Panc1 (cell line): ENCODE data around the gene ZNF695. TPM values are rescaled to one million over a fixed set of nuclear protein-coding genes. Genes with fewer than 3 reads are reported as not detected.

Source experiments
- ATAC-seq: fragments of 200-7000 bp; cut with Tn5 transposase; 2 replicates; pipeline ENCODE4 v1.9.1; 2020; ENCODE audit warnings: mild to moderate bottlenecking, moderate library complexity
- Bru-seq: library from RNA; stranded (reverse); fragments of 400-500 nt; gene quantifications from one replicate; lab custom pipeline; 2021; lab: Mats Ljungman, UMichigan
- BruChase-seq, 2 experiments: library from RNA; stranded (reverse); fragments of 400-500 nt; gene quantifications; one replicate each; lab custom pipeline; 2021; lab: Mats Ljungman, UMichigan
- BruUV-seq: library from RNA; stranded (reverse); fragments of 400-500 nt; replicated peaks from 2 replicates; lab custom pipeline; 2021; lab: Mats Ljungman, UMichigan
- CTCF ChIA-PET: fragments of 300-600 bp; sonication (Branson Sonifier 250); formaldehyde crosslinking; loops from one replicate; lab custom pipeline; 2022; ENCODE audit warnings: antibody characterized with exemption; lab: Charles Lee
- POLR2A ChIA-PET: fragments of 300-600 bp; sonication (Branson Sonifier 250); formaldehyde crosslinking; loops from one replicate; lab custom pipeline; 2022; ENCODE audit warnings: antibody characterized with exemption; lab: Charles Lee
- DNase-seq: peaks from one replicate; pipeline ENCODE4 v3.0.0-alpha.2; 2010; ENCODE audit warnings: low read depth, low spot score
- H3K27ac ChIP-seq: 2 replicates; pipeline ENCODE4 v1.5.1; 2011; ENCODE audit warnings: mild to moderate bottlenecking, low read length, inconsistent platforms
- H3K27me3 ChIP-seq: fragments of 200-500 bp; sonication (Bioruptor generic); 2 replicates; pipeline ENCODE4 v1.6.0; 2014; ENCODE audit warnings: low read length, inconsistent platforms; ENCODE audit not compliant: control insufficient read depth, insufficient read depth
- H3K36me3 ChIP-seq: fragments of 200-500 bp; sonication (Bioruptor generic); 2 replicates; pipeline ENCODE4 v1.5.1; 2014; ENCODE audit warnings: inconsistent platforms, mild to moderate bottlenecking, low read length, moderate library complexity; ENCODE audit not compliant: control insufficient read depth, insufficient read depth
- H3K4me1 ChIP-seq: 2 replicates; pipeline ENCODE4 v1.5.1; 2011; ENCODE audit warnings: inconsistent platforms, mild to moderate bottlenecking, low read length, moderate library complexity; ENCODE audit not compliant: control insufficient read depth, insufficient read depth
- H3K4me3 ChIP-seq, 2 experiments: 2 replicates each; pipeline ENCODE4 v1.5.1; 2011 to 2012; ENCODE audit warnings: low read depth in 2 of 2, low read length in 2 of 2, mild to moderate bottlenecking in 2 of 2, inconsistent platforms in 1 of 2, moderate library complexity in 1 of 2
- H3K9me3 ChIP-seq: fragments of 200-500 bp; sonication (Bioruptor generic); 2 replicates; pipeline ENCODE4 v1.5.1; 2014; ENCODE audit warnings: low read depth, mild to moderate bottlenecking, inconsistent platforms, low read length, moderate library complexity; ENCODE audit not compliant: control insufficient read depth, insufficient read depth
- CTCF ChIP-seq: fragments of 450-650 bp; IDR thresholded peaks from 2 replicates; pipeline ENCODE4 v1.5.1; 2017; ENCODE audit warnings: mild to moderate bottlenecking
- POLR2AphosphoS5 ChIP-seq: IDR thresholded peaks from 2 replicates; pipeline ENCODE4 v1.6.1; 2012; ENCODE audit warnings: mild to moderate bottlenecking, low read depth, low read length, moderate library complexity
- REST ChIP-seq, 2 experiments: IDR thresholded peaks; 2 replicates each; pipeline ENCODE4 v1.6.1; 2011 to 2012; ENCODE audit warnings: low read depth in 2 of 2, control low read depth in 1 of 2, low read length in 1 of 2, mild to moderate bottlenecking in 1 of 2, moderate library complexity in 1 of 2; ENCODE audit not compliant: insufficient read depth in 1 of 2
- SIN3A ChIP-seq: IDR thresholded peaks from 2 replicates; pipeline ENCODE4 v1.6.1; 2012; ENCODE audit warnings: low read depth, mild to moderate bottlenecking, low read length, moderate library complexity, borderline replicate concordance; ENCODE audit not compliant: insufficient read depth
- TCF7L2 ChIP-seq: IDR thresholded peaks from 2 replicates; pipeline ENCODE4 v1.6.1; 2011; ENCODE audit warnings: mild to moderate bottlenecking, low read depth, low read length, inconsistent platforms
- in situ Hi-C: cut with HindIII; loops from 2 replicates; pipeline ENCODE4 v1.10.0; 2016; ENCODE audit warnings: low sequenced_read_pairs, low pct_unique_long_range_greater_than_20kb
- intact Hi-C: fragments of 100-400 bp; cut with micrococcal nuclease; formaldehyde crosslinking; loops from one replicate; pipeline ENCODE4 v1.10.0; 2022; ENCODE audit not compliant: unreplicated experiment
- long read RNA-seq: library from polyadenylated mRNA; unstranded; transcript quantifications from one replicate; pipeline ENCODE4 v2.0.0, GENCODE V29; 2021; ENCODE audit not compliant: unreplicated experiment
- polyA plus RNA-seq: library from polyadenylated mRNA; unstranded; fragments of >200 nt; gene quantifications from one replicate; pipeline ENCODE4 v1.2.1, GENCODE V29; 2012; ENCODE audit warnings: missing spikeins; ENCODE audit not compliant: insufficient read length
- total RNA-seq: library from RNA; stranded (reverse); gene quantifications from one replicate; pipeline ENCODE4 v1.2.1, GENCODE V29; 2021; ENCODE audit not compliant: unreplicated experiment

The ZNF695 gene
- 14.7 TPM for total RNA-seq
- 5.0 TPM for polyA plus RNA-seq
- percentile 75 among the genes with signal in this experiment for Bru-seq, nascent RNA
- BruChase-seq, experiment 1, labeled RNA remaining after a 2-hour chase, result percentile 82 among the genes with signal in this experiment
- BruChase-seq, experiment 2, labeled RNA remaining after a 6-hour chase, result percentile 76 among the genes with signal in this experiment
- long read RNA-seq, partial matches to known transcripts, result 11 of 14 reads
- long read RNA-seq, other reads (novel, unspliced or antisense), result 1 of 14 reads

GRCh38 chr1:247007511-247008405 is at the start of gene ZNF695:
ZNF695 (minus strand) TSS chr1:247008057; CDS start chr1:247007908, 149 bp downstream.
- TSS peak; percentile 87 for BruUV-seq

More at GRCh38 chr1:247007511-247008405, at the start of gene ZNF695:
- H3K4me3 ChIP-seq, result peak within 1 kb of the TSS; percentile 72 to 77
- CTCF ChIA-PET, result no interaction called here
- ATAC-seq, result peak; percentile 99
- TF ChIP-seq POLR2AphosphoS5 (peak; percentile 86), REST (IDR thresholded peaks at IDR 0.05; ENCODE audit: insufficient read depth in 1 of 2, low read depth in 2 of 2, low read length in 1 of 2) (no peak), TCF7L2 (peak; percentile 75), SIN3A (peak; percentile 84; the same call in 1 of the 2 replicates), CTCF (no peak)
- intact Hi-C loops, result no loop called here
- peak; percentile 84 for DNase-seq
- in situ Hi-C loops, result no loop called here
- no peaks in the 10 kb centered on the region for H3K36me3 ChIP-seq
- H3K27me3 ChIP-seq, result no peaks in the 10 kb centered on the region
- peaks cover 3% of the 10 kb centered on the region; the same call in 1 of the 2 replicates for H3K4me1 ChIP-seq
- H3K27ac ChIP-seq, result peak within 1 kb of the TSS; percentile 70
- POLR2A ChIA-PET, result interaction anchor here (0.7 kb wide), 1 partner anchor 72 kb away, joined by 7 read pairs; no protein-coding TSS in a partner anchor
- H3K9me3 ChIP-seq, result peaks cover 22% of the 10 kb centered on the region; the same call in 1 of the 2 replicates
